Liver (tissue), 3 donors: ENCODE results near the gene F7.

Source experiments
- ATF3 ChIP-seq: IDR thresholded peaks from 2 replicates; pipeline ENCODE4 v1.6.1; 2016; ENCODE audit warnings: antibody characterized with exemption
- CTCF ChIP-seq: fragments of 150-350 bp; IDR thresholded peaks from 2 replicates; pipeline ENCODE4 v1.5.1; 2017; ENCODE audit warnings: improper control_type of control experiment, low read depth, low read length; ENCODE audit not compliant: missing input control
- EGR1 ChIP-seq, 2 donors: IDR thresholded peaks; 2 replicates each; pipeline ENCODE4 v1.6.1; 2016 to 2018; ENCODE audit warnings: antibody characterized with exemption in 2 of 2, low read depth in 2 of 2
- RAD21 ChIP-seq, 2 donors: IDR thresholded peaks; 2 replicates each; pipeline ENCODE4 v1.6.1; 2016; ENCODE audit warnings: antibody characterized with exemption in 2 of 2, mild to moderate bottlenecking in 2 of 2
- RXRA ChIP-seq, 2 donors: IDR thresholded peaks; 2 replicates each; pipeline ENCODE4 v1.6.1; 2017 to 2018; ENCODE audit warnings: antibody characterized with exemption in 2 of 2, mild to moderate bottlenecking in 1 of 2
- TAF1 ChIP-seq: conservative IDR thresholded peaks from 2 replicates; pipeline ENCODE4 v1.6.1; 2016; ENCODE audit warnings: antibody characterized with exemption, mild to moderate bottlenecking
- YY1 ChIP-seq: IDR thresholded peaks from 2 replicates; pipeline ENCODE4 v1.6.1; 2016; ENCODE audit warnings: antibody characterized with exemption, mild to moderate bottlenecking
- TF ChIP-seq, protein P1 (sequence below): IDR thresholded peaks from 2 replicates; pipeline ENCODE4 v1.6.1; 2016; ENCODE audit warnings: antibody characterized with exemption, mild to moderate bottlenecking
- donor health status: healthy.
- donor health status: healthy.

GRCh38 chr13:113097651-113098050, 7.9 kb upstream of the F7 start:
- TF ChIP-seq CTCF (no peak), ATF3 (no peak), EGR1 (IDR thresholded peaks at IDR 0.05; ENCODE audit: low read depth in 2 of 2) (no peak), YY1 (no peak), TAF1 (no peak), RAD21 (IDR thresholded peaks at IDR 0.05) (no peak), RXRA (IDR thresholded peaks at IDR 0.05) (no peak)
- TF ChIP-seq, protein P1, sequence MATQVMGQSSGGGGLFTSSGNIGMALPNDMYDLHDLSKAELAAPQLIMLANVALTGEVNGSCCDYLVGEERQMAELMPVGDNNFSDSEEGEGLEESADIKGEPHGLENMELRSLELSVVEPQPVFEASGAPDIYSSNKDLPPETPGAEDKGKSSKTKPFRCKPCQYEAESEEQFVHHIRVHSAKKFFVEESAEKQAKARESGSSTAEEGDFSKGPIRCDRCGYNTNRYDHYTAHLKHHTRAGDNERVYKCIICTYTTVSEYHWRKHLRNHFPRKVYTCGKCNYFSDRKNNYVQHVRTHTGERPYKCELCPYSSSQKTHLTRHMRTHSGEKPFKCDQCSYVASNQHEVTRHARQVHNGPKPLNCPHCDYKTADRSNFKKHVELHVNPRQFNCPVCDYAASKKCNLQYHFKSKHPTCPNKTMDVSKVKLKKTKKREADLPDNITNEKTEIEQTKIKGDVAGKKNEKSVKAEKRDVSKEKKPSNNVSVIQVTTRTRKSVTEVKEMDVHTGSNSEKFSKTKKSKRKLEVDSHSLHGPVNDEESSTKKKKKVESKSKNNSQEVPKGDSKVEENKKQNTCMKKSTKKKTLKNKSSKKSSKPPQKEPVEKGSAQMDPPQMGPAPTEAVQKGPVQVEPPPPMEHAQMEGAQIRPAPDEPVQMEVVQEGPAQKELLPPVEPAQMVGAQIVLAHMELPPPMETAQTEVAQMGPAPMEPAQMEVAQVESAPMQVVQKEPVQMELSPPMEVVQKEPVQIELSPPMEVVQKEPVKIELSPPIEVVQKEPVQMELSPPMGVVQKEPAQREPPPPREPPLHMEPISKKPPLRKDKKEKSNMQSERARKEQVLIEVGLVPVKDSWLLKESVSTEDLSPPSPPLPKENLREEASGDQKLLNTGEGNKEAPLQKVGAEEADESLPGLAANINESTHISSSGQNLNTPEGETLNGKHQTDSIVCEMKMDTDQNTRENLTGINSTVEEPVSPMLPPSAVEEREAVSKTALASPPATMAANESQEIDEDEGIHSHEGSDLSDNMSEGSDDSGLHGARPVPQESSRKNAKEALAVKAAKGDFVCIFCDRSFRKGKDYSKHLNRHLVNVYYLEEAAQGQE = no peak
